ENCODE data around the gene OR52H1.

The OR52H1 gene

GRCh38 chr11:5507933-5508305, 40.4 kb downstream of the OR52H1 start:
- Histone ChIP-seq H3K4me3 (ENCODE audit: low read length, poor library complexity, severe bottlenecking) (no peak overlapping the region), H3K9me2 (replicated peaks; ENCODE audit: low read depth, low read length) (no peaks in the 10 kb centered on the region), H3K36me3 (ENCODE audit: insufficient read depth, low read length) (no peaks in the 10 kb centered on the region), H3K79me2 (ENCODE audit: insufficient read depth, low read length) (no peaks in the 10 kb centered on the region), H3K27me3 (ENCODE audit: insufficient read depth, low read length, poor library complexity, severe bottlenecking) (no peaks in the 10 kb centered on the region), H4K20me1 (ENCODE audit: insufficient read depth, low read length, poor library complexity, severe bottlenecking) (no peaks in the 10 kb centered on the region), H2AFZ (ENCODE audit: low read length) (no peak overlapping the region), H3K4me1 (ENCODE audit: insufficient read depth, low read length, poor library complexity, severe bottlenecking) (no peaks in the 10 kb centered on the region), H3K9me3 (ENCODE audit: insufficient read depth, low read depth, low read length) (no peaks in the 10 kb centered on the region), H3F3A (ENCODE audit: low read depth) (no peaks in the 10 kb centered on the region), H3K4me2 (ENCODE audit: low read depth, low read length, poor library complexity, severe bottlenecking) (no peak overlapping the region), H3K9ac (ENCODE audit: low read depth, low read length, poor library complexity, severe bottlenecking) (no peak overlapping the region)
- TF ChIP-seq CTCF (conservative IDR thresholded peaks at IDR 0.05; ENCODE audit: low read length) (no peak), EZH2phosphoT487 (IDR thresholded peaks at IDR 0.05; ENCODE audit: borderline replicate concordance) (no peak)

GRCh38 chr11:5507177-5507932, 41.0 kb downstream of the OR52H1 start:
- H3K36me3 ChIP-seq (ENCODE audit: insufficient read depth, low read length) = no peaks in the 10 kb centered on the region
- no peak overlapping the region for H3K9ac ChIP-seq (ENCODE audit: low read depth, low read length, poor library complexity, severe bottlenecking)
- no peaks in the 10 kb centered on the region for H3F3A ChIP-seq (ENCODE audit: low read depth)
- no peaks in the 10 kb centered on the region for H3K9me2 ChIP-seq (replicated peaks; ENCODE audit: low read depth, low read length)
- H4K20me1 ChIP-seq (ENCODE audit: insufficient read depth, low read length, poor library complexity, severe bottlenecking) = no peaks in the 10 kb centered on the region
- H3K79me2 ChIP-seq (ENCODE audit: insufficient read depth, low read length) = no peaks in the 10 kb centered on the region
- TF ChIP-seq CTCF (conservative IDR thresholded peaks at IDR 0.05; ENCODE audit: low read length) (no peak; the same call in 1 of the 2 replicates), EZH2phosphoT487 (IDR thresholded peaks at IDR 0.05; ENCODE audit: borderline replicate concordance) (no peak)
- H2AFZ ChIP-seq (ENCODE audit: low read length) = no peak overlapping the region
- no peak overlapping the region for H3K4me3 ChIP-seq (ENCODE audit: low read length, poor library complexity, severe bottlenecking)
- H3K4me1 ChIP-seq (ENCODE audit: insufficient read depth, low read length, poor library complexity, severe bottlenecking) = no peaks in the 10 kb centered on the region
- H3K9me3 ChIP-seq (ENCODE audit: insufficient read depth, low read depth, low read length) = no peaks in the 10 kb centered on the region
- H3K27me3 ChIP-seq (ENCODE audit: insufficient read depth, low read length, poor library complexity, severe bottlenecking) = no peaks in the 10 kb centered on the region
- no peak overlapping the region for H3K4me2 ChIP-seq (ENCODE audit: low read depth, low read length, poor library complexity, severe bottlenecking)

GRCh38 chr11:5505363-5506048, 42.8 kb downstream of the OR52H1 start:
- Histone ChIP-seq H3K4me2 (ENCODE audit: low read depth, low read length, poor library complexity, severe bottlenecking) (no peak overlapping the region), H3K36me3 (ENCODE audit: insufficient read depth, low read length) (no peaks in the 10 kb centered on the region), H3F3A (ENCODE audit: low read depth) (no peaks in the 10 kb centered on the region), H3K79me2 (ENCODE audit: insufficient read depth, low read length) (no peaks in the 10 kb centered on the region), H3K4me3 (ENCODE audit: low read length, poor library complexity, severe bottlenecking) (no peak overlapping the region), H3K4me1 (ENCODE audit: insufficient read depth, low read length, poor library complexity, severe bottlenecking) (no peaks in the 10 kb centered on the region), H4K20me1 (ENCODE audit: insufficient read depth, low read length, poor library complexity, severe bottlenecking) (no peaks in the 10 kb centered on the region), H3K9me2 (replicated peaks; ENCODE audit: low read depth, low read length) (no peaks in the 10 kb centered on the region), H3K9me3 (ENCODE audit: insufficient read depth, low read depth, low read length) (no peaks in the 10 kb centered on the region), H3K27me3 (ENCODE audit: insufficient read depth, low read length, poor library complexity, severe bottlenecking) (no peaks in the 10 kb centered on the region), H2AFZ (ENCODE audit: low read length) (no peak overlapping the region), H3K9ac (ENCODE audit: low read depth, low read length, poor library complexity, severe bottlenecking) (no peak overlapping the region)
- TF ChIP-seq EZH2phosphoT487 (IDR thresholded peaks at IDR 0.05; ENCODE audit: borderline replicate concordance) = no peak
- TF ChIP-seq CTCF (conservative IDR thresholded peaks at IDR 0.05; ENCODE audit: low read length) = no peak

All from Loucy (cell line).